ENCODE data around the gene PRPF31. TPM values are rescaled to one million over a fixed set of nuclear protein-coding genes. Genes with fewer than 3 reads are reported as not detected.

Gene PRPF31
- total RNA-seq, 2 experiments from 2014 or later, result 85.5 to 115 TPM

DNA sequence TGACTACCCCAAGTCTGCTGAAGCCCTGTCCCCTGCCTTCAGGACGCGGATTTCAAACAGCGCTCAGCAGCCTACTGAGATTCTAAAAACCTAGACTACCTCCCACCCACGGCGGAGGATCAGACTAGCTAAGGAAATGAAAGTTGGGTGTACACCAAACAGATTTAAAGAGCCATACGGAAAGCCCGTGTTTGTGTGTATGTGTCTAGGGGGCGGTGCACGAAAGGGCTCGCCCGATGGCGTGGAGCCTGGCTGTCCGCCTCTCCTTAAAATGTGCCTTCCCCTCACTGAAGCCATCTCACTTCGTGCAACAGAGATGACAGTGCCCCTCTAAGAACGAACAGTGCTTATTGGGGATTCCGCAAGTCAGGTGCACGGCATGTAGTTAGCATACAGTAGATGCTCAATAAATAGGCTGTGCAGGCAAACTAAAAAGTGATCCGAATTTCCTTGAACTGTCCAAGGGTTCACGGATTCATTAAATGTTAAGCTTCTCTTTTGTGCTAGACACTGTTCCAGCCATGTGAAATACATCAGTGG, 43.3 kb downstream of the PRPF31 start:
- H3K9me3 Mint-ChIP-seq (ENCODE audit: low read depth), result no peaks in the 10 kb centered on the region
- H3K4me3 Mint-ChIP-seq, result peak overlapping the region; percentile 87
- H3K4me1 Mint-ChIP-seq, result peaks cover 56% of the 10 kb centered on the region
- peak; percentile 66 for DNase-seq
- ChIA-PET CTCF (interaction anchor here (0.7 to 2.7 kb wide), 6 partner anchors 10 to 1496 kb away, joined by 3 to 15 read pairs (median 4); partner anchors contain the start of genes CNOT3 and TSEN34), POLR2A (interaction anchor here (0.6 to 3.2 kb wide), 3 partner anchors 11 to 49 kb away, joined by 3 to 22 read pairs (median 3); partner anchors contain the start of gene CNOT3)
- intact Hi-C loops (cut with DNase I, micrococcal nuclease), result loop anchor here (1.0 to 5.0 kb wide), 11 partner anchors 22 to 305 kb away; partner anchors contain the start of genes CNOT3 (in 2 of the 2), PRPF31 (in 2 of the 2), RPS9 (in 2 of the 2) and TFPT (in 2 of the 2)
- peaks cover 31% of the 10 kb centered on the region for H3K36me3 Mint-ChIP-seq (ENCODE audit: low read depth)
- ATAC-seq, result no peak
- peak overlapping the region; percentile 98 for H3K27ac Mint-ChIP-seq
- H3K27me3 Mint-ChIP-seq, result peaks cover 3% of the 10 kb centered on the region

DNA sequence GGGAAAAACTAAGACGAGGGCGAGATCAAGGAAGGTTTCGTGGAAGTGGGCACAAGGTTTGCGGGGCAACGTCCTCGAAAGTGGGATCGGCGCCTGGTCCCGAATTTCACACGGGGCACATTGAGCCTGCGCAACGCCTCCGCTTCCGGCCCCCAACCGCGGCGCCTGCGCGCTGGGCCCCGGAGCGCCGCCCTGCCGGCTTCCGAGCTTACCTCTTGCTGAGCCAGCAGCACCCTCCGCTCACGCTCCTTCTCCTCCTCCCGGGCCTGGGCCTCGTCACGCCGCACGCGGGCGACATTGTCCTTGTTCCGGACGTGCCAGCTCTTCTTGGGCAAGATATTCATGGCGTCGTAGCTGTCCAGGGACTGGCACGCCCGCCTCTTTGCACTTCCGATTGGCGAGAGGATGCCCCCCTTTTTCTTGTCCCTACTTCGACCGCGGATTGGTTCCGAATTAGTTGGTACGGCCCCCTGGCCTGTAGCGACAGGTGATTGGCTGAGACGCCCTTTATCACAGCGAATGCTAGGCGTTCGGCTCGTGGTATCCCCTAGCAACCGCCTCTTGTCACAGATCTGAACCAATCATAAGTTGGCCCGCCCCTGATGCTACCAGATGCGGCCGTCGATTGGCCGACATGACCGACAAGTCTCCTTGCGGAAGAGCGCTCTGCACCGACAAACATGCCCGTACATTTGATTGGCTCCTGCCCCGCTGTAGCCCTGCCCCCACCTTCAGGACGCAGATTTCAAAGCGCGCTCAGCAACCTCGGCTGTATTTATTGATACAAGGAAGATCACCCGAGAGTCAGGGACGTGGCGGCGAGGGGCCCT, 44.0 kb downstream of the PRPF31 start, which contains the start of gene LENG1:
TSS of gene LENG1 (minus strand) at position 370 of the 830 bp plus-strand sequence. CDS start at position 344, 26 bp downstream.
- Mint-ChIP-seq H3K4me3 (peak within 1 kb of the TSS; percentile 87), H3K9me3 (ENCODE audit: low read depth) (no peaks in the 10 kb centered on the region), H3K27me3 (peaks cover 7% of the 10 kb centered on the region), H3K27ac (peak within 1 kb of the TSS; percentile 98), H3K36me3 (ENCODE audit: low read depth) (peaks cover 24% of the 10 kb centered on the region), H3K4me1 (peaks cover 56% of the 10 kb centered on the region)
- POLR2A ChIA-PET, result interaction anchor here (0.6 to 3.2 kb wide), 4 partner anchors 12 to 48 kb away, joined by 3 to 22 read pairs (median 3); partner anchors contain the start of gene CNOT3
- peak; percentile 99 for DNase-seq
- intact Hi-C loops (cut with DNase I, micrococcal nuclease), result loop anchor here (1.0 to 5.0 kb wide), 11 partner anchors 22 to 305 kb away; partner anchors contain the start of genes CNOT3 (in 2 of the 2), PRPF31 (in 2 of the 2), RPS9 (in 2 of the 2) and TFPT (in 2 of the 2)
- CTCF ChIA-PET, result interaction anchor here (0.7 to 2.7 kb wide), 8 partner anchors 9 to 1495 kb away, joined by 3 to 15 read pairs (median 4); partner anchors contain the start of genes CNOT3, TMC4 and TSEN34
- peak; percentile 90 for ATAC-seq

DNA sequence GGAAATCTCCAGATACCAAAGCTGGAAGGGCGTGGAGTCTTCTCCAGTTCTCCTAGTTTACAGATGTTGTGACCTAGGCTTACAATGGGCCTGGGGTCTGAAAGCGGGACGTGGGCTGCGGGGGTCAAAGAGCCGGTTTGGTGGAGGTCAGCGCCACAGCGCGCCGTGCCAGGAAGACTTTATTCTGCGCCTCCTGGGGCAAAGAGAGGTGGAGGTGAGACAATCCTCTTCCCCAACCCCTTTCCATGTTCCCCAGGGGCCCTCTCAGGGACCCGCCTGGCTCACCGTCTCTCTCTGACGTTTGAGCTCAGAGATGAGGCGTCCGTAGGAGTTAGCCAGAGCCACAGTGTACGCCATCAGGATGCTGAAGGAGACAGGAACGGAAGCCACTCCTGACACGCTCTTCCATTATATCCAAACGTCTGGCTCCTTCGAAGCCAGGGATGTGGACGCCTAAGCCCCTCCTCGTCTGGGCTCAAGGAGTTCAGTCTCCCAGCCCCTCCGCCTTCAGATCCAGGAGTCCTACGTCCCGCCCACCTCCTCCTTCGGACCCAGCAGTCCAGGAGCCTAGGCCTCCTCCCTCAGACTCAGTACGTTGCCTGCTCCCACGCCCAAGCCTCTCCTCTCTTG, 44.7 kb downstream of the PRPF31 start:
- Mint-ChIP-seq H3K27ac (peak overlapping the region; percentile 98), H3K4me3 (peak overlapping the region; percentile 87), H3K36me3 (ENCODE audit: low read depth) (peaks cover 17% of the 10 kb centered on the region), H3K4me1 (peaks cover 53% of the 10 kb centered on the region), H3K27me3 (peaks cover 7% of the 10 kb centered on the region), H3K9me3 (ENCODE audit: low read depth) (no peaks in the 10 kb centered on the region)
- no peak for ATAC-seq
- intact Hi-C loops (cut with DNase I, micrococcal nuclease), result no loop called here
- POLR2A ChIA-PET, result interaction anchor here (1.0 to 3.2 kb wide), 3 partner anchors 21 to 30 kb away, joined by 3 to 22 read pairs (median 3); partner anchors contain the start of genes CNOT3 and TSEN34
- CTCF ChIA-PET, result interaction anchor here (1.1 to 2.7 kb wide), 4 partner anchors 8 to 31 kb away, joined by 3 to 15 read pairs (median 6); partner anchors contain the start of genes CNOT3, TMC4 and TSEN34
- peak; percentile 35 for DNase-seq

GRCh38 chr19:54160854-54161253, 45.3 kb downstream of the PRPF31 start:
- Mint-ChIP-seq H3K9me3 (ENCODE audit: low read depth) (no peaks in the 10 kb centered on the region), H3K27me3 (peaks cover 7% of the 10 kb centered on the region), H3K36me3 (ENCODE audit: low read depth) (peaks cover 15% of the 10 kb centered on the region), H3K4me3 (peak overlapping the region; percentile 87), H3K27ac (peak overlapping the region; percentile 98), H3K4me1 (peaks cover 53% of the 10 kb centered on the region)
- no peak for DNase-seq
- POLR2A ChIA-PET, result interaction anchor here (1.0 to 3.2 kb wide), 3 partner anchors 22 to 30 kb away, joined by 3 to 22 read pairs (median 3); partner anchors contain the start of genes CNOT3 and TSEN34
- no peak for ATAC-seq
- CTCF ChIA-PET, result no interaction called here
- intact Hi-C loops (cut with DNase I, micrococcal nuclease), result no loop called here

DNA sequence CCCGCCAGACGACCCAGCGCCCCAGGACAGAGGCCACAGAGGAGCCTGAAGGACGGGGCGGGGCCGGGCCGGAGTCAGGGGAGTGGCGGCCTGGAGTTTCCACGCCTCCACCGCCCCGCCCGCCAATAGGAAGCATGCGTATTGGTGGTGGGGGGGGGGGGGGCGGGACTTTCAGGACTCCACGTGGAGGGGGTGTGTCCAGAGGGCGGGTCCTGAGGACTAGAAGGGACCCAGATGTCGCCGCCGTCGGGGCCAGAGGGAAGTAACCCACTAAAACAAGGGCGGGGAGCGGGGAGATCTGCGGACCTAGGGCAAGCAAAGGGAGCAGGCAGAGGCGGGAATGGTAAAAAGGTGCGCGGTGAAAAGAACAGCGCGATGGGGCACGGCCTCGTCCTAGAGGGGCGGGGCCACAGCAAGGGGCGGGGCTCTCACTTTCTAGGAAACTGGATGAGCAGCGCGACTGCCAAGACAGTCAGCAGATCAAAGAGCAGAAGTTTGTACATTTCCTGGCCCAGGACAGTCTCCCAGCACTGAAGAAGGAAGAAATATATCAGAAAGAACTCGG, 46.8 kb downstream of the PRPF31 start:
- Mint-ChIP-seq H3K27me3 (peaks cover 7% of the 10 kb centered on the region), H3K36me3 (ENCODE audit: low read depth) (peaks cover 7% of the 10 kb centered on the region), H3K27ac (peak overlapping the region; percentile 23), H3K4me1 (peaks cover 46% of the 10 kb centered on the region), H3K9me3 (ENCODE audit: low read depth) (no peaks in the 10 kb centered on the region), H3K4me3 (peak overlapping the region; percentile 87)
- ChIA-PET POLR2A (no interaction called here), CTCF (no interaction called here)
- peak; percentile 92 for DNase-seq
- intact Hi-C loops (cut with DNase I, micrococcal nuclease), result loop anchor here in 1 of 2 experiments (1.0 kb wide), 3 partner anchors 48 to 301 kb away; partner anchors contain the start of genes LENG8 and LENG9
- peak; percentile 18 for ATAC-seq

- peaks cover 46% of the 10 kb centered on the region for H3K4me1 Mint-ChIP-seq
- H3K36me3 Mint-ChIP-seq (ENCODE audit: low read depth), result peaks cover 3% of the 10 kb centered on the region
- DNase-seq (no peak), ATAC-seq (no peak)
- POLR2A ChIA-PET, result no interaction called here
- H3K27me3 Mint-ChIP-seq, result peaks cover 7% of the 10 kb centered on the region
- no peaks in the 10 kb centered on the region for H3K9me3 Mint-ChIP-seq (ENCODE audit: low read depth)
- CTCF ChIA-PET, result interaction anchor here (0.7 to 0.8 kb wide), 2 partner anchors 103 to 306 kb away, joined by 3 read pairs; no protein-coding TSS in a partner anchor
- no peak overlapping the region for H3K27ac Mint-ChIP-seq
- intact Hi-C loops (cut with DNase I, micrococcal nuclease), result loop anchor here in 1 of 2 experiments (1.0 kb wide), 3 partner anchors 47 to 300 kb away; partner anchors contain the start of genes LENG8 and LENG9
- peak overlapping the region; percentile 87 for H3K4me3 Mint-ChIP-seq
Measured at GRCh38 chr19:54162884-54163283, 47.3 kb downstream of the PRPF31 start.

DNA sequence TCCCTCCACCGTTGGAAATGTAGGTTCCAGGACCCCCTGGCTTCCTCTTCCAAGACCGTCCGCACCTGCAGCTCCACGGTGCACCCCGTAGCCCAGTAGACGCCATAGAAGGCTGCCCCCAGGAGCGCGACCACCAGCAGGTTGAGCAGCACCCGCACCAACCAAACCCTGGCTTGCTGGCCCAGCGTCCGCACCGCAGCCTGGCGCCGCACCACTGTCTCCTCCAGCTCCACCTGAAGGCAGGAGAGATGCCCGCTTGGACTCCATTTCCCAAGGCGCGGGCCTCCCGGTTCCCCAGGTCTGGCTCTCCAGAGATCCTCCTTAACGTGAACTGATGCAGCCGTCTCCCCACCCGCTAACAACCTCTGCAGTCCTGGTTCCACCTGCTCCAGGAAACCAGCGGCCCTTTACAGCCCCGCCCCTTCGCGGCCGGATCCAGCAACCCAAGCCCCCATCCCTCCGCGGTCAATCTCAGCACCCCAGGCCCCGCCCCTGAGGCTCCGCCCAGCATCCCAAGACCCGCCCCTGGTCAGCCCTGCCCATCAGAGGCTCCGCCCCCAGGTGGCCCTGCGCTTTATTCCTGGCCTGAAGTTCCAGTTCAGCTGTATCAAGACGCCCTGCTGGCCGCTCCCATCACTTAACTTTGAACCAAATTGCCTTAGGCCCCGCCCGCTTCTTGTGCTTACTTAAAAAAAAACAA, 49.0 kb downstream of the PRPF31 start:
- Mint-ChIP-seq H3K4me1 (peaks cover 42% of the 10 kb centered on the region), H3K27ac (no peak overlapping the region), H3K27me3 (peaks cover 7% of the 10 kb centered on the region), H3K9me3 (ENCODE audit: low read depth) (no peaks in the 10 kb centered on the region), H3K36me3 (ENCODE audit: low read depth) (no peaks in the 10 kb centered on the region), H3K4me3 (peak overlapping the region; percentile 38)
- ChIA-PET CTCF (interaction anchor here (1.0 kb wide), 1 partner anchor 25 kb away, joined by 3 read pairs; the partner anchor contains the start of gene MBOAT7), POLR2A (no interaction called here)
- DNase-seq (peak; percentile 71), ATAC-seq (no peak)
- intact Hi-C loops (cut with DNase I, micrococcal nuclease), result no loop called here

GRCh38 chr19:54165222-54165621, 49.7 kb downstream of the PRPF31 start:
- intact Hi-C loops (cut with DNase I, micrococcal nuclease), result no loop called here
- DNase-seq (no peak), ATAC-seq (no peak)
- Mint-ChIP-seq H3K4me1 (peaks cover 39% of the 10 kb centered on the region), H3K36me3 (ENCODE audit: low read depth) (no peaks in the 10 kb centered on the region), H3K27ac (no peak overlapping the region), H3K4me3 (no peak overlapping the region), H3K27me3 (peaks cover 7% of the 10 kb centered on the region), H3K9me3 (ENCODE audit: low read depth) (no peaks in the 10 kb centered on the region)
- CTCF ChIA-PET, result interaction anchor here (0.7 kb wide), 1 partner anchor 62 kb away, joined by 3 read pairs; no protein-coding TSS in a partner anchor
- POLR2A ChIA-PET, result no interaction called here

- H3K4me1 Mint-ChIP-seq, result peaks cover 19% of the 10 kb centered on the region
Measured at GRCh38 chr19:54168174-54168917, 52.8 kb downstream of the PRPF31 start.

More at GRCh38 chr19:54168174-54168917, 52.8 kb downstream of the PRPF31 start:
- H3K36me3 Mint-ChIP-seq (ENCODE audit: low read depth), result no peaks in the 10 kb centered on the region
- intact Hi-C loops (cut with DNase I, micrococcal nuclease), result loop anchor here (1.0 to 2.0 kb wide), 3 partner anchors 63 to 152 kb away; no protein-coding TSS in a partner anchor
- ChIA-PET POLR2A (interaction anchor here (0.6 to 1.9 kb wide), 2 partner anchors 12 to 20 kb away, joined by 3 to 12 read pairs; partner anchors contain the start of gene MBOAT7), CTCF (interaction anchor here (0.6 to 2.6 kb wide), 12 partner anchors 8 to 233 kb away, joined by 3 to 15 read pairs (median 4); partner anchors contain the start of genes LENG1 and MBOAT7)
- DNase-seq (peak; percentile 96), ATAC-seq (peak; percentile 93)
- no peaks in the 10 kb centered on the region for H3K9me3 Mint-ChIP-seq (ENCODE audit: low read depth)
- peaks cover 5% of the 10 kb centered on the region for H3K27me3 Mint-ChIP-seq
- no peak overlapping the region for H3K27ac Mint-ChIP-seq
- H3K4me3 Mint-ChIP-seq, result no peak overlapping the region
